NCI-H2196 (cell line): ENCODE data around the gene AKT3.
"Not testable (repeated sequence)": the region's sequence is repeated elsewhere in the genome, so short reads cannot be mapped to it uniquely, and the experiment has no call there.

Source experiments
- DNase-seq: peaks from one replicate; lab custom pipeline; 2025; ENCODE audit not compliant: unreplicated experiment; lab: John Stamatoyannopoulos, UW

The AKT3 gene

GRCh38 chr1:243850202-243850451 is at the start of gene AKT3:
AKT3 (minus strand) TSS chr1:243850243; CDS start chr1:243843170, 7,073 bp downstream.
- peak; percentile 43 for DNase-seq

- no peak for DNase-seq
These were observed 48.2 kb upstream of the AKT3 start for GRCh38 chr1:243898278-243898677.

GRCh38 chr1:243896313-243896712 is 46.3 kb upstream of the AKT3 start:
- no peak for DNase-seq

- no peak for DNase-seq
These were observed 42.4 kb upstream of the AKT3 start for GRCh38 chr1:243892456-243892855.

- DNase-seq = no peak
These were observed 40.5 kb upstream of the AKT3 start for GRCh38 chr1:243890576-243890975.

- no peak for DNase-seq
These were observed 35.8 kb upstream of the AKT3 start for GRCh38 chr1:243885806-243886205.

- no peak for DNase-seq
These were observed 34.6 kb upstream of the AKT3 start for GRCh38 chr1:243884603-243885002.

- no peak for DNase-seq
These were observed 33.5 kb upstream of the AKT3 start for GRCh38 chr1:243883551-243883950.

- no peak for DNase-seq
These were observed 32.2 kb upstream of the AKT3 start for GRCh38 chr1:243882276-243882675.

GRCh38 chr1:243877058-243877457 is 27.0 kb upstream of the AKT3 start:
- not testable (repeated sequence) for DNase-seq

- DNase-seq = no peak
These were observed 5.7 kb upstream of the AKT3 start for GRCh38 chr1:243855616-243856318.

- no peak for DNase-seq
These were observed 1.7 kb upstream of the AKT3 start for GRCh38 chr1:243851765-243852164.

- no peak for DNase-seq
These were observed 1.3 kb upstream of the AKT3 start for GRCh38 chr1:243851257-243851756.

GRCh38 chr1:243850452-243851256 is 611 bp upstream of the AKT3 start:
- peak; percentile 43 for DNase-seq

- no peak for DNase-seq
These were observed 432 bp downstream of the AKT3 start for GRCh38 chr1:243849421-243850201.

- peak; percentile 1 for DNase-seq
These were observed 1.1 kb downstream of the AKT3 start for GRCh38 chr1:243848858-243849420.

- no peak for DNase-seq
These were observed 1.7 kb downstream of the AKT3 start for GRCh38 chr1:243848165-243848857.

GRCh38 chr1:243846761-243847160 is 3.3 kb downstream of the AKT3 start:
- DNase-seq = no peak

GRCh38 chr1:243845888-243846287 is 4.2 kb downstream of the AKT3 start:
- no peak for DNase-seq

GRCh38 chr1:243844186-243844585 is 5.9 kb downstream of the AKT3 start:
- DNase-seq = no peak
